Stimulated activated CD8-positive, alpha-beta memory T cell treated with anti-CD3 and anti-CD28 coated beads, Interleukin-15, amount 100 ng/mL, for 4 hours (primary cell): ENCODE results near the gene RAB38.

Source experiments
- DNase-seq, 2 donors: peaks; one replicate each; pipeline ENCODE4 v3.0.0-alpha.2; 2020; ENCODE audit warnings: low read depth in 2 of 2

The RAB38 gene

GRCh38 chr11:88103337-88104206 lies 71.7 kb downstream of the RAB38 start:
- no peak for DNase-seq

DNA sequence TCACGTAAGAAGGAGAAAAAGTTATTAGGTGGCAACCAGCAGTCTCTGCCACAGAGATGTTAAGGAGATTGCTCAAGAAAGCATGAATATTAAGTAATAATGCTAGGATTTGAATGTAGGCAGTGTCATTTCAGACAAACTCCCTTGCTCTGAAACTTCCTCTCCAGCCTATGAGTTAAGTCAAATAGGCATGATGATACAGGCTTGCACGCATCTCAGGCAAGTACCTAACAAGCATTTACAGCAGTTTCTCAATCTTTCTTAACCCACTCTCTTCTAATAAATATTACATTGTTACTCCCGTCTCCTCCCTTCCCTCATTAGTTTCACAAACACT lies 72.7 kb downstream of the RAB38 start:
- no peak for DNase-seq

GRCh38 chr11:88101881-88102597 lies 73.2 kb downstream of the RAB38 start:
- no peak for DNase-seq

DNA sequence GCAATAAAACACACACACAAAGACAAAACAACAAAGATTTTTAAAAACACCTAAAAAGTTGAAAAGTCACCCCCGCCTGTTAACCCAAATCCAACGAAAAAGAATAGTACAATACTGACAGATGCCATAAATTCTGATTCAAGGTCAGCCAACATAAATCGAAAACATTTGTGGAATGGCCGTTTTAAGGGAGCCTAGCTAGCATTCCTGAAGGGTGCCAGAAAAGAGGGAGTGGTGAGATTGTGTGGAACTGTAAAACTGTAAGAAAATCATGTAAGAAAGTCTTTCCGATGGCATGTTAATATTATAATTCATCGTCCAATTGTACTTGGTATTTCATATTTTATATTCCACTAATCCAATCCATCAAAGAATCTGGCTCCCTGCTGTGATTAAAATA lies 75.1 kb downstream of the RAB38 start:
- DNase-seq, result no peak

DNA sequence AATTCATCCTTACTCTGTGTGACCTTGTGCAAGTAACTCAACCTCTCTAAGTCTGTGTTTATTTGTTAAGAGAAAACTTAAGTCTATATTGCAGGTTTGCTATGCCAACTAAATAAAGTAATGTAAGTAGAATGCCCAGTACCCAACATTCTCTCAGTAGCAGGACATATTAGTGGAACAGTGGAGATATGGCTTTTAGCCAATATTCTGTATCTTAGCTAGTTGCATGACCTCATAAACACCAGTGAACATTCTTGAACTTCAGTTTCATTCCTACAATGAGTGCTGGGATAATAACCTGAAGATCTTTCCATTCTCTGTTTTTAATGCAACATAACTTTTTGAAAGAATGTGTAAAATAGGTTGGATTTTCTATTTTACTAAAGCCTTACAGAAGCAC lies 77.0 kb downstream of the RAB38 start:
- DNase-seq, result no peak

GRCh38 chr11:88089134-88089533 lies 86.1 kb downstream of the RAB38 start:
- DNase-seq, result no peak

DNA sequence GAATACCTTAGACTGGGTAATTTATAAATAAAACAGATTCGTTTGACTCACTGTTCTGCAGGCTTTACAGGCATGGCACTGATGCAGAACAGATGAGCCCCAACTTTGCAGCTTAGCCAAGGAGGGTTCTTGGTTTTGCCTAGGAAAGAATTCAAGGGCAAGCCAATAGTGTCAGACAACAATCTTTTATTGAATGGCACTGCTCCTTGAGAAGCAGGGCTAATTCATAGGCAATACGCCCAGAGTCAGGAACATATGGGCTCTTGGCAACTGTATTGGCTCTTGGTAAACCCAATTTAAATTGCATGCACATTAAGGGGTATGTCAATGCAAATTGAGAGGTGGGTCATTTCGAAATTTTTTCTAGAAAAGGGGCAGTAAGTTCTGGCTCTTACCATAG lies 87.9 kb downstream of the RAB38 start:
- no peak for DNase-seq

GRCh38 chr11:88086297-88086696 lies 88.9 kb downstream of the RAB38 start:
- DNase-seq, result no peak

- no peak for DNase-seq
Observed at GRCh38 chr11:88070437-88070836, 104.8 kb downstream of the RAB38 start.

GRCh38 chr11:88068848-88069554 lies 106.2 kb downstream of the RAB38 start:
- DNase-seq, result no peak

- no peak for DNase-seq
Observed at GRCh38 chr11:88066090-88066489, 109.2 kb downstream of the RAB38 start.

DNA sequence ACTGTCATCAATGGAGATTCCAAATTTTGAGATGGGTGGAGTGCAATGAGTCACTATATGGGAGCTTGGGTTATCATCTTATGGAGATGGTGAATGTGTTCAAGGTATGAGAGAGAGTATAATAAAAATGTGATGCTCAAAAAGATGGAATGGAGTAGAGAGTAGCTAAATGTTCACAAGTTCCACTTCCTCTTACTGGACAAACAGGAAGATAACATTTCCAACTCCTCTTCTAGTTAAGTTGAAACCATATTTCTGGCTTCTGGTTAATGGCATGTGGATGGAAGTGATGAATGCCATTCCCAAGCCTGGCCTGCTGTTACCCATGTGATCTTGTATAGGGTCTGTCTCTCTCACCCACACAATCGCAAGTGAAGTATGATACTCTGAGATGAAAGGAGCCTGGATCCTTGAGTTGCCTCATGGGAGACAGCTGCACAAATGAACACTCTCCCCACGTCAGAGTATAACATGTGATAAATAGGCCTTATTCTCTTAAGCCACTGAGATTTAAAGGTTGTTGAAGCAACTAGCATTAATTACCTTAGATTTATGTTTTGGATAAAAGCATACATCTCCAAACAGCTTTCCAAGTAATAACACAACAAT lies 111.0 kb downstream of the RAB38 start:
- DNase-seq, result no peak
